ENCODE measurements around the gene IFNL2.

GRCh38 chr19:39264306-39265290, 3.6 kb upstream of the IFNL2 start:
- TF ChIP-seq POLR2A (IDR thresholded peaks at IDR 0.05) (no peak), CTCF (IDR thresholded peaks at IDR 0.05) (no peak)

All from suprapubic skin (tissue), 3 donors.